Loucy (cell line): ENCODE measurements around the gene FBXO42.

Source experiments
- H2AFZ ChIP-seq: fragments of 200-600 bp; sonication (generic); 2 replicates; pipeline ENCODE4 v1.6.0; 2016; ENCODE audit warnings: antibody characterized with exemption, mild to moderate bottlenecking, low read length, moderate library complexity
- H3F3A ChIP-seq: fragments of 200-600 bp; 2 replicates; pipeline ENCODE4 v1.6.0; 2016; ENCODE audit warnings: antibody characterized with exemption, low read depth, mild to moderate bottlenecking
- H3K27me3 ChIP-seq: fragments of 200-600 bp; sonication (generic); 2 replicates; pipeline ENCODE4 v1.6.1; 2014; ENCODE audit warnings: low read length, mild to moderate bottlenecking; ENCODE audit not compliant: insufficient read depth, poor library complexity, severe bottlenecking
- H3K36me3 ChIP-seq: fragments of 200-600 bp; sonication (generic); 2 replicates; pipeline ENCODE4 v1.6.1; 2016; ENCODE audit warnings: low read length; ENCODE audit not compliant: insufficient read depth
- H3K4me1 ChIP-seq: fragments of 200-600 bp; sonication (generic); 2 replicates; pipeline ENCODE4 v1.5.1; 2014; ENCODE audit warnings: low read length, mild to moderate bottlenecking; ENCODE audit not compliant: insufficient read depth, poor library complexity, severe bottlenecking
- H3K4me2 ChIP-seq: fragments of 200-600 bp; sonication (generic); 2 replicates; pipeline ENCODE4 v1.6.0; 2014; ENCODE audit warnings: antibody characterized with exemption, low read length, low read depth, mild to moderate bottlenecking; ENCODE audit not compliant: poor library complexity, severe bottlenecking
- H3K4me3 ChIP-seq: fragments of 200-600 bp; sonication (generic); 2 replicates; pipeline ENCODE4 v1.5.1; 2014; ENCODE audit warnings: low read length, mild to moderate bottlenecking, mixed read lengths; ENCODE audit not compliant: poor library complexity, severe bottlenecking
- H3K79me2 ChIP-seq: fragments of 200-600 bp; sonication (generic); 2 replicates; pipeline ENCODE4 v1.6.1; 2014; ENCODE audit warnings: low read length; ENCODE audit not compliant: insufficient read depth
- H3K9ac ChIP-seq: fragments of 200-600 bp; sonication (generic); 2 replicates; pipeline ENCODE4 v1.6.0; 2014; ENCODE audit warnings: mild to moderate bottlenecking, low read depth, low read length, moderate library complexity; ENCODE audit not compliant: poor library complexity, severe bottlenecking
- H3K9me2 ChIP-seq: fragments of 200-600 bp; sonication (generic); replicated peaks from 2 replicates; pipeline ENCODE4 v1.6.1; 2016; ENCODE audit warnings: low read depth, low read length, mixed read lengths
- H3K9me3 ChIP-seq: fragments of 200-600 bp; sonication (generic); 2 replicates; pipeline ENCODE4 v1.6.1; 2014; ENCODE audit warnings: mild to moderate bottlenecking, antibody characterized with exemption, low read length, low read depth; ENCODE audit not compliant: insufficient read depth
- H4K20me1 ChIP-seq: fragments of 200-600 bp; sonication (generic); 2 replicates; pipeline ENCODE4 v1.6.0; 2014; ENCODE audit warnings: antibody characterized with exemption, low read length, mild to moderate bottlenecking; ENCODE audit not compliant: insufficient read depth, poor library complexity, severe bottlenecking
- EZH2phosphoT487 ChIP-seq: fragments of 200-600 bp; IDR thresholded peaks from 2 replicates; pipeline ENCODE4 v1.6.1; 2018; ENCODE audit warnings: antibody characterized with exemption, mild to moderate bottlenecking, moderate library complexity, borderline replicate concordance
- TF ChIP-seq, protein P1 (sequence below): fragments of 200-600 bp; sonication (generic); conservative IDR thresholded peaks from 2 replicates; pipeline ENCODE4 v1.5.1; 2014; ENCODE audit warnings: mild to moderate bottlenecking, antibody characterized with exemption, low read length

FBXO42 gene

DNA sequence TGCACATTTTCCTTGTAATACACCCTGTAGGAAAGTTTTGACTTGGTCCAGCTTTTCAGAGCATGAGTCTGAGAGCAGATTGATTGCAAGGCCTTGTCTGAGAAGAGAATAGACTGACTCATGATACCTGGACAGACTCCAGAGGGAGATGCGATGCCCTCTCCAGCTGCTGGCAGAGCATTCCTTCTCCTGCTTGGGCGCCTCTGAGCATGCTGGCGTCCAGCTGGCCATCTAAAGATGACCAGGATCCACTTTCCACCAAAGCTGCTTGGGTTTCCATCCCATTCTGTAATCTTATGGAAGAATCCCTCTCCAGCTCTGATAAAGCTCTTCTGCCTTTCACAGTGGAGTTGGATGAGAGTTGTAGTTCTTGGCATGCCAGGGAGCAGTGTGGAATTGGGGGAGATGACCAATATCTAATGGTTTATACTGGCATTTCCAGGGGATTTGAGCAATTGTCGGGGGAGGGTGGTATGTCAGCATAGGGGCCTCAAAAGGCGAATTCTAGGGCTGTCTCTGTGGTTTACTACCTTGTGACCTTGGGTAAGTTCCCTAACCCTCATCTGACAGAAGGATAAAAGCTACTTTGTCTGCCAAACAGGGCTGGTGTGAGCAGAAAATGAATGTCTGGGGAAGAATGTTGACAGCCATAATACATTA lies 34.3 kb upstream of the FBXO42 start:
- no peak overlapping the region for H3K4me2 ChIP-seq
- no peaks in the 10 kb centered on the region for H3K27me3 ChIP-seq
- no peaks in the 10 kb centered on the region for H3F3A ChIP-seq
- H3K4me3 ChIP-seq, result no peak overlapping the region
- H3K36me3 ChIP-seq, result no peaks in the 10 kb centered on the region; the same call in 1 of the 2 replicates
- peaks cover 65% of the 10 kb centered on the region for H4K20me1 ChIP-seq
- no peak overlapping the region for H2AFZ ChIP-seq
- H3K9ac ChIP-seq, result no peak overlapping the region
- no peaks in the 10 kb centered on the region for H3K9me2 ChIP-seq
- peaks cover 4% of the 10 kb centered on the region for H3K4me1 ChIP-seq
- H3K79me2 ChIP-seq, result peaks cover 95% of the 10 kb centered on the region
- no peak for TF ChIP-seq EZH2phosphoT487
- TF ChIP-seq, protein P1, sequence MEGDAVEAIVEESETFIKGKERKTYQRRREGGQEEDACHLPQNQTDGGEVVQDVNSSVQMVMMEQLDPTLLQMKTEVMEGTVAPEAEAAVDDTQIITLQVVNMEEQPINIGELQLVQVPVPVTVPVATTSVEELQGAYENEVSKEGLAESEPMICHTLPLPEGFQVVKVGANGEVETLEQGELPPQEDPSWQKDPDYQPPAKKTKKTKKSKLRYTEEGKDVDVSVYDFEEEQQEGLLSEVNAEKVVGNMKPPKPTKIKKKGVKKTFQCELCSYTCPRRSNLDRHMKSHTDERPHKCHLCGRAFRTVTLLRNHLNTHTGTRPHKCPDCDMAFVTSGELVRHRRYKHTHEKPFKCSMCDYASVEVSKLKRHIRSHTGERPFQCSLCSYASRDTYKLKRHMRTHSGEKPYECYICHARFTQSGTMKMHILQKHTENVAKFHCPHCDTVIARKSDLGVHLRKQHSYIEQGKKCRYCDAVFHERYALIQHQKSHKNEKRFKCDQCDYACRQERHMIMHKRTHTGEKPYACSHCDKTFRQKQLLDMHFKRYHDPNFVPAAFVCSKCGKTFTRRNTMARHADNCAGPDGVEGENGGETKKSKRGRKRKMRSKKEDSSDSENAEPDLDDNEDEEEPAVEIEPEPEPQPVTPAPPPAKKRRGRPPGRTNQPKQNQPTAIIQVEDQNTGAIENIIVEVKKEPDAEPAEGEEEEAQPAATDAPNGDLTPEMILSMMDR, result no peak
- no peaks in the 10 kb centered on the region for H3K9me3 ChIP-seq

DNA sequence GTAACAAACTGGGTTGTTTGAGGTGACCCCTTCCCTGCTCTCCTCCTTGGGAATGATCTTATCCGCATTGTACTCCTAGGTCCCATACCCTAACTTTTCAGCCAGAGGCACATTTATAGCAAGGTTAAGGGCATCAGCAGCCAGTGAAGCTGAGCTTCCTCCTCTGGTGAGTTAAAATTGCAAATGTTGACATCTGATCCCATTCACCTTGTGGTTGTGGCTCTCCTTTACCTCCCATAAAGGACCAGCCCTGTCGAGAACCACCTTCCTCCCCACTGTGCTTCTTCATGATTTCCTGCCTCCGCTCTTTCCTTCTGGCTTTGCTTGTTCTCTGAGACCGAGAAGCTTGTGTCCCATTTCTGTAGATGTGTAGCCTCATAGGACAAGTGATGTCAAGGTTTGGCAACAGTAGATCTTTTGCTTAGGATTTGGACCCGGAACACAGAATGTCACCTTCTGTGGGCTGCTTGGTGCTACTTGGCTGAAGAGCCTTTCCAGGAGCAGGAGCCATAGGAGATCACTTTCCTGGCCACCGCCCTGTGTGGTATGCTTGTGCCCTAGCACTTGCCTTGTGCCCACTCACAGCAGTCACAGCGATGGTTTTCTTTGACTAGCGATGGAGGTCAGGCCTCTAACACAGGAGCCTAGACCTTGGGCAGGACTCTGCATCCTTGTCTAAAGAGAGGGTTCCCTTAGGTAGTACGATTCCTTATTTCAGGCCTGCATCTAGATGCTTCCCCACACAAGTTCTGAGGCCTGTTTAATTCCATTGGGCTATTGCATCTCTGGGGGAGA lies 33.6 kb upstream of the FBXO42 start:
- Histone ChIP-seq H4K20me1 (peaks cover 58% of the 10 kb centered on the region), H3K27me3 (no peaks in the 10 kb centered on the region), H3F3A (no peaks in the 10 kb centered on the region), H3K4me3 (no peak overlapping the region), H3K79me2 (peaks cover 95% of the 10 kb centered on the region), H3K4me2 (no peak overlapping the region), H3K9ac (no peak overlapping the region), H2AFZ (no peak overlapping the region), H3K9me3 (no peaks in the 10 kb centered on the region), H3K36me3 (no peaks in the 10 kb centered on the region; the same call in 1 of the 2 replicates), H3K4me1 (no peaks in the 10 kb centered on the region), H3K9me2 (no peaks in the 10 kb centered on the region)
- TF ChIP-seq EZH2phosphoT487, result no peak
- TF ChIP-seq, protein P1, result no peak

DNA sequence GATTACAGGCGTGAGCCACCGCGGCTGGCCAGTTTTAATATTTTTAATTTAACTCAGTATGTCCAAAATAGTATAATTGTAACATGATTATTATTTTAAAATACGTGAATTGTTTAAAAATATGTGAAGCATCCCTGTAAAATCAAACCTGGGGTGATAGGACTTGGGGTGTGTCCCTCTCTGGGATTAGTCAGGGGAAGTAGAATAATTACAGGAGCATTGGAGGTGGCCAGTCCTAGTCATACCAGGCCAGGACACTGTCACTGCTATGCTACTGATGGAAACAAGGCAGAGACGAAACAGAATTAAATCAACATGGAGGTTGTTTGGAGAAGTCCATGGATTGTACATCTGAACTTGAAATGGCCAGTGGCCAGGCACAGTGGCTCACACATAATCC lies 31.6 kb upstream of the FBXO42 start:
- no peak overlapping the region for H3K4me2 ChIP-seq
- no peaks in the 10 kb centered on the region for H3K4me1 ChIP-seq
- H3K79me2 ChIP-seq, result peaks cover 98% of the 10 kb centered on the region
- TF ChIP-seq EZH2phosphoT487, result no peak
- TF ChIP-seq, protein P1, result no peak
- H3F3A ChIP-seq, result no peaks in the 10 kb centered on the region
- H3K4me3 ChIP-seq, result no peak overlapping the region
- H2AFZ ChIP-seq, result no peak overlapping the region
- no peaks in the 10 kb centered on the region for H3K9me2 ChIP-seq
- H3K9ac ChIP-seq, result no peak overlapping the region
- no peaks in the 10 kb centered on the region; the same call in 1 of the 2 replicates for H3K36me3 ChIP-seq
- no peaks in the 10 kb centered on the region for H3K27me3 ChIP-seq
- H4K20me1 ChIP-seq, result peaks cover 59% of the 10 kb centered on the region
- no peaks in the 10 kb centered on the region for H3K9me3 ChIP-seq
